ENCODE results near the gene UGT2B15.

GRCh38 chr4:68708566-68708965 is 38.1 kb upstream of the UGT2B15 start:
- TF ChIP-seq POLR2A (IDR thresholded peaks at IDR 0.05) (no peak), CTCF (IDR thresholded peaks at IDR 0.05) (no peak)

All from body of pancreas (tissue), 4 donors.